ENCODE results near the gene KCNH8. TPM values are rescaled to one million over a fixed set of nuclear protein-coding genes. Genes with fewer than 3 reads are reported as not detected.

The KCNH8 gene
- total RNA-seq, 1 donor from 2014 or later, result 1.5 TPM

- H3K4me1 Mint-ChIP-seq, result peaks cover 77% of the 10 kb centered on the region
- peaks cover 2% of the 10 kb centered on the region for H3K9me3 Mint-ChIP-seq
- ATAC-seq (ENCODE audit: low read depth) (peak; percentile 5), DNase-seq (no peak)
- peak overlapping the region; percentile 67 for H3K4me3 Mint-ChIP-seq
- TF ChIP-seq CTCF (IDR thresholded peaks at IDR 0.05), result no peak
- peak overlapping the region; percentile 95 for H3K27ac Mint-ChIP-seq
- POLR2A ChIA-PET, result interaction anchor here (1.4 kb wide), 1 partner anchor 193 kb away, joined by 9 read pairs; no protein-coding TSS in a partner anchor
- intact Hi-C loops (cut with micrococcal nuclease), result loop anchor here (5.0 to 10.0 kb wide), 6 partner anchors 178 to 1116 kb away; partner anchors contain the start of genes KAT2B, RAB5A, SATB1 and SGO1
- CTCF ChIA-PET, result interaction anchor here (0.6 to 4.0 kb wide), 8 partner anchors 178 to 692 kb away, joined by 3 to 64 read pairs (median 4); no protein-coding TSS in a partner anchor
- H3K36me3 Mint-ChIP-seq (ENCODE audit: low read depth), result no peaks in the 10 kb centered on the region
- H3K27me3 Mint-ChIP-seq, result no peaks in the 10 kb centered on the region
Observed at GRCh38 chr3:19540464-19540863, 392.2 kb downstream of the KCNH8 start.

- DNase-seq (no peak), ATAC-seq (ENCODE audit: low read depth) (no peak)
- Mint-ChIP-seq H3K27me3 (no peaks in the 10 kb centered on the region), H3K4me3 (peak overlapping the region; percentile 33), H3K9me3 (peaks cover 2% of the 10 kb centered on the region), H3K4me1 (peaks cover 77% of the 10 kb centered on the region), H3K36me3 (ENCODE audit: low read depth) (no peaks in the 10 kb centered on the region), H3K27ac (peak overlapping the region; percentile 95)
- TF ChIP-seq CTCF (IDR thresholded peaks at IDR 0.05), result no peak
- CTCF ChIA-PET, result interaction anchor here (0.7 to 4.0 kb wide), 6 partner anchors 193 to 693 kb away, joined by 3 to 64 read pairs (median 6); no protein-coding TSS in a partner anchor
- POLR2A ChIA-PET, result interaction anchor here (1.7 kb wide), 1 partner anchor 194 kb away, joined by 6 read pairs; no protein-coding TSS in a partner anchor
- intact Hi-C loops (cut with micrococcal nuclease), result loop anchor here (5.0 to 10.0 kb wide), 6 partner anchors 179 to 1116 kb away; partner anchors contain the start of genes KAT2B, RAB5A, SATB1 and SGO1
Observed at GRCh38 chr3:19541284-19541683, 393.0 kb downstream of the KCNH8 start.

- TF ChIP-seq CTCF (IDR thresholded peaks at IDR 0.05), result peak; percentile 27
- peaks cover 69% of the 10 kb centered on the region for H3K4me1 Mint-ChIP-seq
- ChIA-PET POLR2A (no interaction called here), CTCF (interaction anchor here (0.7 to 4.0 kb wide), 7 partner anchors 10 to 329 kb away, joined by 3 to 64 read pairs (median 7); no protein-coding TSS in a partner anchor)
- intact Hi-C loops (cut with micrococcal nuclease), result loop anchor here (1.0 to 10.0 kb wide), 13 partner anchors 181 to 1119 kb away; partner anchors contain the start of genes KAT2B, RAB5A, SATB1 and SGO1
- peak; percentile 57 for ATAC-seq (ENCODE audit: low read depth)
- peak overlapping the region; percentile 21 for H3K4me3 Mint-ChIP-seq
- peak; percentile 21 for DNase-seq
- H3K36me3 Mint-ChIP-seq (ENCODE audit: low read depth), result no peaks in the 10 kb centered on the region
- peak overlapping the region; percentile 95 for H3K27ac Mint-ChIP-seq
- no peaks in the 10 kb centered on the region for H3K27me3 Mint-ChIP-seq
- H3K9me3 Mint-ChIP-seq, result no peaks in the 10 kb centered on the region
Observed at GRCh38 chr3:19543212-19543841, 395.0 kb downstream of the KCNH8 start.

GRCh38 chr3:19547665-19548464 lies 399.6 kb downstream of the KCNH8 start:
- H3K4me3 Mint-ChIP-seq, result no peak overlapping the region
- H3K27me3 Mint-ChIP-seq, result no peaks in the 10 kb centered on the region
- intact Hi-C loops (cut with micrococcal nuclease), result loop anchor here (10.0 kb wide), 1 partner anchor 1123 kb away; the partner anchor contains the start of gene SATB1
- TF ChIP-seq CTCF (IDR thresholded peaks at IDR 0.05), result no peak
- ATAC-seq (ENCODE audit: low read depth) (no peak), DNase-seq (no peak)
- H3K4me1 Mint-ChIP-seq, result peaks cover 25% of the 10 kb centered on the region
- POLR2A ChIA-PET, result no interaction called here
- no peaks in the 10 kb centered on the region for H3K36me3 Mint-ChIP-seq (ENCODE audit: low read depth)
- CTCF ChIA-PET, result no interaction called here
- peaks cover 7% of the 10 kb centered on the region for H3K9me3 Mint-ChIP-seq
- H3K27ac Mint-ChIP-seq, result peak overlapping the region; percentile 22

Measured in activated B cell treated with CpG ODN at 0.5 μM for 24 hours (primary cell).